DMS114 treated with DMSO at 0.1 percent for 48 hours (cell line): ENCODE results near the gene ARID1B.

ENCODE experiments used
- DNase-seq: peaks from one replicate; lab custom pipeline; 2025; ENCODE audit not compliant: unreplicated experiment; lab: John Stamatoyannopoulos, UW

ARID1B gene

GRCh38 chr6:156849806-156850205, 72.6 kb downstream of the ARID1B start:
- DNase-seq, result no peak

GRCh38 chr6:156850353-156850752, 73.2 kb downstream of the ARID1B start:
- DNase-seq, result no peak

- DNase-seq, result no peak
Observed at GRCh38 chr6:156851454-156851921, 74.3 kb downstream of the ARID1B start.

GRCh38 chr6:156852147-156852857, 75.1 kb downstream of the ARID1B start:
- no peak for DNase-seq

- no peak for DNase-seq
Observed at GRCh38 chr6:156852858-156853216, 75.7 kb downstream of the ARID1B start.

GRCh38 chr6:156853733-156854132, 76.6 kb downstream of the ARID1B start:
- no peak for DNase-seq

GRCh38 chr6:156854466-156855161, 77.4 kb downstream of the ARID1B start:
- DNase-seq, result no peak

- no peak for DNase-seq
Observed at GRCh38 chr6:156857573-156857972, 80.4 kb downstream of the ARID1B start.

- DNase-seq, result no peak
Observed at GRCh38 chr6:156859686-156860085, 82.5 kb downstream of the ARID1B start.

GRCh38 chr6:156862711-156863110, 85.5 kb downstream of the ARID1B start:
- DNase-seq, result no peak

- DNase-seq, result no peak
Observed at GRCh38 chr6:156863504-156863903, 86.3 kb downstream of the ARID1B start.

GRCh38 chr6:156864557-156864956, 87.4 kb downstream of the ARID1B start:
- DNase-seq, result no peak

GRCh38 chr6:156865019-156865629, 87.9 kb downstream of the ARID1B start:
- no peak for DNase-seq

GRCh38 chr6:156866220-156867015, 89.2 kb downstream of the ARID1B start:
- DNase-seq, result no peak

- no peak for DNase-seq
Observed at GRCh38 chr6:156867121-156867520, 89.9 kb downstream of the ARID1B start.

- DNase-seq, result no peak
Observed at GRCh38 chr6:156868385-156868784, 91.2 kb downstream of the ARID1B start.

GRCh38 chr6:156869980-156870398, 92.8 kb downstream of the ARID1B start:
- DNase-seq, result no peak

GRCh38 chr6:156870924-156871539, 93.9 kb downstream of the ARID1B start:
- no peak for DNase-seq

GRCh38 chr6:156872903-156873302, 95.7 kb downstream of the ARID1B start:
- no peak for DNase-seq

- DNase-seq, result no peak
Observed at GRCh38 chr6:156873654-156874380, 96.6 kb downstream of the ARID1B start.
